Stomach (tissue), 9 donors: Measurements from ENCODE around the gene C19orf67. TPM values are rescaled to one million over a fixed set of nuclear protein-coding genes. Genes with fewer than 3 reads are reported as not detected.

Experiments
- DNase-seq, 2 donors: peaks; one replicate each; pipeline versions ENCODE4 v3.0.0 to v3.0.0-alpha.2; 2013 to 2019
- H3K27ac ChIP-seq, 5 donors: fragments of 200-600 bp in 4 of 5; sonication (generic) in 4 of 5; one replicate each; pipeline ENCODE4 v1.5.1; 2013 to 2019; ENCODE audit warnings: mild to moderate bottlenecking in 1 of 5, moderate library complexity in 1 of 5
- H3K27me3 ChIP-seq, 3 donors: fragments of 200-600 bp; sonication (generic); one replicate each; pipeline ENCODE4 v1.5.1; 2017 to 2019; ENCODE audit warnings: mixed run types in 1 of 3
- H3K36me3 ChIP-seq, 4 donors: fragments of 200-600 bp; sonication (generic); 1 replicate in 3 of 4; 2 replicates in 1 of 4; pipeline ENCODE4 v1.5.1; 2016 to 2019
- H3K4me1 ChIP-seq, 4 donors: fragments of 200-600 bp; sonication (generic); one replicate each; pipeline ENCODE4 v1.5.1; 2016 to 2019
- H3K4me3 ChIP-seq, 4 donors: fragments of 200-600 bp; sonication (generic) in 3 of 4; one replicate each; pipeline ENCODE4 v1.5.1; 2016 to 2019; ENCODE audit warnings: mild to moderate bottlenecking in 1 of 4
- H3K9me3 ChIP-seq, 4 donors: fragments of 200-600 bp; sonication (generic); one replicate each; pipeline ENCODE4 v1.5.1; 2016 to 2019
- CTCF ChIP-seq, 7 experiments: fragments of 450-650 bp in 4 of 7; fragments of 200-600 bp in 3 of 7; sonication (generic) in 3 of 7; IDR thresholded peaks; one replicate each; pipeline ENCODE4 v1.5.1; 2016 to 2019; ENCODE audit warnings: antibody characterized with exemption in 7 of 7, control low read depth in 2 of 7, mild to moderate bottlenecking in 1 of 7
- EP300 ChIP-seq: sonication (generic); formaldehyde crosslinking; IDR thresholded peaks from one replicate; pipeline ENCODE4 v1.6.1; 2017; ENCODE audit warnings: antibody characterized with exemption
- POLR2A ChIP-seq, 4 donors: fragments of 450-650 bp; IDR thresholded peaks; one replicate each; pipeline ENCODE4 v1.6.1; 2016; ENCODE audit warnings: antibody characterized with exemption in 4 of 4, control low read depth in 2 of 4, mild to moderate bottlenecking in 1 of 4, moderate library complexity in 1 of 4
- POLR2AphosphoS5 ChIP-seq, 3 donors: sonication (generic); formaldehyde crosslinking; IDR thresholded peaks; one replicate each; pipeline ENCODE4 v1.6.1; 2016; ENCODE audit warnings: antibody characterized with exemption in 3 of 3
- WGBS, 5 donors: extraction: QIAGEN DNeasy Blood & Tissue Kit in 3 of 5; methylation state at CpG; one replicate each; pipeline versions ENCODE4 v1.1.5 to v1.1.7; 2013 to 2018; 5-methylcytosine and 5-hydroxymethylcytosine counted together
- intact Hi-C: fragments of 100-400 bp; cut with DNase I; formaldehyde crosslinking; loops from one replicate; pipeline ENCODE4 v1.15.1; 2023; ENCODE audit warnings: low total_unique reads
- polyA plus RNA-seq, 3 donors: library from polyadenylated mRNA; stranded (reverse); fragments of 200-250 nt; gene quantifications; one replicate each; pipeline ENCODE4 v1.2.3, GENCODE V29; 2013
- total RNA-seq, 5 donors: library from RNA; depleted of rRNA; stranded (reverse); fragments of >200 nt; gene quantifications; one replicate each; pipeline versions ENCODE4 v1.1.0 to v1.2.3, GENCODE V29; 2014 to 2016
- donor health status: healthy with polysubstance abuse.
- donor health status: Bipolar disorder and iron deficiency.
- donor health status: healthy.

C19orf67 gene
- total and polyA plus RNA-seq, 8 donors, result 0.50 TPM; not detected in 7

DNA sequence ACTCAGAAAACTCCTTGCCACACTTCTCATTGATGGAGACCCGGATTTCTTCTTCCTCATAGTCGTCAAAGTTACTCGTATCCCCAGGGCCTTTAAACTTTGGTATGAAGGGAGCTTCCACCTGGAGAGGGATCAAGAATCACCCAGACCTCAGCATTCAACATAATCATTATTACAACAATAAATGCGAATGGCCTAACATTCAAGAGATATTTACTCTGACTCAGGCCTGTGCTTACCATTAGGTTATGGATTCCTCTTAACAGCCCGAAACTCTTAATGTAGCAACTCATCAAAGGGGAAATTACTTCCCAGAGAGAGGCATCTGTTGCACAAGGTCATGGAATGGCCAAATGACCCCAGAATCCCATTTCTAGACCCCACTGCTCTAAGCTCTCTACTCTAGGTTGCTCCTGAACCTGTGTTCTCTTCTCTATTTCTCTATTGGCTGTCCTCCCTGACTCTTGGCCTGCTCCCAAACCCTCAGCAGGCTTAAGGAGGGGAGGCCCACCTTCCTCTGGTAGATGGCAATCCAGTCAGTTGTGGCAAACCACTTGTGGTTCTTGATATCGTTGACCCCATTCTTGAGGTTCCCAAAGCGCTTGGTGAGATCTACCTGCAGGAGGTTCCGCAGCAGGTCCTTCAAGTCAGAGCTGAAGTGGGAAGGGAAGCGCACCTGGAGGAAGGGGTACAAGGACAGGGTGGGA lies 7.7 kb upstream of the C19orf67 start:
- peaks cover 12 to 24% (median 21%) of the 10 kb centered on the region in 4 donors for H3K4me1 ChIP-seq
- no peak for DNase-seq
- H3K4me3 ChIP-seq, result no peak overlapping the region
- intact Hi-C loops, result no loop called here
- H3K27me3 ChIP-seq, result no peaks in the 10 kb centered on the region
- TF ChIP-seq POLR2AphosphoS5 (IDR thresholded peaks at IDR 0.05), result no peak
- TF ChIP-seq EP300, result no peak
- TF ChIP-seq POLR2A (IDR thresholded peaks at IDR 0.05), result no peak
- no peak for TF ChIP-seq CTCF (IDR thresholded peaks at IDR 0.05)
- peaks cover 0 to 10% (median 9%) of the 10 kb centered on the region in 4 donors for H3K9me3 ChIP-seq
- H3K36me3 ChIP-seq, result peaks cover 20 to 33% (median 30%) of the 10 kb centered on the region in 4 donors
- H3K27ac ChIP-seq, result no peak overlapping the region
- 95 to 96% (median 95%) methylated on average over 9 of the region's 9 CpGs for WGBS, 5 donors

DNA sequence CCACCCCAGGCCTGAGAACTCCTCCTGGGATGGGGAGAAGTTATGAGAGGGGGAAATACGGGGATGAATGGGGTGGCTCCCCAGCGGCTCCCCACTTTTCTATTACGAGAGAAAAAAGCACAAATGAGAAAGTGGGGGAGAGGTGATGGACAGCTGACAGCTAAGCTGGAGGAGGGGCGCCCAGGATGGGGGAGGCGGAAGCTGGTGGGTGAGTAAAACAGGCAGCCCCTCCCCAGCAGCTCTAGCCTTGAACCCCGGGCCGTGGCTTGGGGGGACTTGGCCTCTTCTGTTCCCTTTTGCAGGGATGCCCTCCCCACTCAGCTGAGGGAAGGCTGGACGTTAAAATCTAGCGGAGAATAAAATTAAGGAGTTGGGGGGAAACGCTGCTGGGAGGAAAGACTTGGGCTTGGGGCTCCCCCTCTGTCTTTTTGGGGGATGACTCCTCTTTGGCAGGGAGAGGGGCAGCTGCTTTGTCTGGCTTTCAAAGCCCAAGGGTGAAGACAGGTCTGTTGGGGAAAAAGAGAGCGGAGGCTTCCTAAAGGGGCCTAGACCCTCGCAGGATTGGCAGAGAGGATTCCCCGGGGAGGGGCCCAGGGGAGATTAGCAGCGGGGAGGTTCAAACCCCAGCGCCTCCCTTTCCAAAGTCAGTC lies 6.4 kb upstream of the C19orf67 start:
- DNase-seq, result peak in 1 of 2 donors; percentile 72
- peaks cover 16 to 28% (median 27%) of the 10 kb centered on the region in 4 donors for H3K36me3 ChIP-seq
- intact Hi-C loops, result no loop called here
- H3K9me3 ChIP-seq, result peaks cover 0 to 10% (median 9%) of the 10 kb centered on the region in 4 donors
- TF ChIP-seq CTCF (IDR thresholded peaks at IDR 0.05) (no peak), POLR2A (IDR thresholded peaks at IDR 0.05) (no peak), POLR2AphosphoS5 (IDR thresholded peaks at IDR 0.05) (no peak), EP300 (no peak)
- H3K27me3 ChIP-seq, result no peaks in the 10 kb centered on the region
- 12 to 23% (median 18%) methylated on average over 15 of the region's 15 CpGs for WGBS, 5 donors
- H3K4me1 ChIP-seq, result peaks cover 12 to 24% (median 21%) of the 10 kb centered on the region in 4 donors
- peak overlapping the region; percentile 87 to 98 (median 95) for H3K27ac ChIP-seq
- peak overlapping the region; percentile 75 to 93 (median 82) for H3K4me3 ChIP-seq

- 0 to 2% (median 0%) methylated on average over 19 to 71 of the region's 72 CpGs for WGBS, 5 donors
- peak in 1 of 2 donors; percentile 87 for DNase-seq
- intact Hi-C loops, result no loop called here
Observed at GRCh38 chr19:14091081-14091812, 5.7 kb upstream of the C19orf67 start.

More at GRCh38 chr19:14091081-14091812, 5.7 kb upstream of the C19orf67 start:
- no peak for TF ChIP-seq POLR2A (IDR thresholded peaks at IDR 0.05)
- no peak for TF ChIP-seq EP300
- no peak for TF ChIP-seq CTCF (IDR thresholded peaks at IDR 0.05)
- TF ChIP-seq POLR2AphosphoS5 (IDR thresholded peaks at IDR 0.05), result peak; percentile 64 to 78 (median 73)
- Histone ChIP-seq H3K36me3 (peaks cover 9 to 26% (median 20%) of the 10 kb centered on the region in 4 donors), H3K4me1 (peaks cover 12 to 24% (median 21%) of the 10 kb centered on the region in 4 donors), H3K4me3 (peak overlapping the region; percentile 75 to 93 (median 82)), H3K9me3 (peaks cover 0 to 10% (median 9%) of the 10 kb centered on the region in 4 donors), H3K27ac (peak overlapping the region; percentile 87 to 98 (median 95)), H3K27me3 (no peaks in the 10 kb centered on the region)
